HFF-Myc (cell line): ENCODE measurements around the gene HSFX4.
"Not testable (repeated sequence)": the region's sequence is repeated elsewhere in the genome, so short reads cannot be mapped to it uniquely, and the experiment has no call there.

Source experiments
- DNase-seq: peaks from one replicate; pipeline ENCODE4 v3.0.0-alpha.2; 2011; ENCODE audit warnings: low read depth; ENCODE audit errors: extremely low read depth
- H3K4me3 ChIP-seq: replicated peaks from 2 replicates; pipeline ENCODE4 v1.5.1; 2011; ENCODE audit warnings: low read depth, mild to moderate bottlenecking, control low read depth, low read length
- CTCF ChIP-seq: IDR thresholded peaks from 2 replicates; pipeline ENCODE4 v1.5.1; 2012; ENCODE audit warnings: mild to moderate bottlenecking, low read depth, low read length, control low read depth; ENCODE audit errors: missing control alignments

Gene HSFX4

GRCh38 chrX:149909324-149910177 lies 19.8 kb upstream of the HSFX4 start:
- TF ChIP-seq CTCF, result no peak
- DNase-seq, result no peak
- no peak overlapping the region for H3K4me3 ChIP-seq

DNA sequence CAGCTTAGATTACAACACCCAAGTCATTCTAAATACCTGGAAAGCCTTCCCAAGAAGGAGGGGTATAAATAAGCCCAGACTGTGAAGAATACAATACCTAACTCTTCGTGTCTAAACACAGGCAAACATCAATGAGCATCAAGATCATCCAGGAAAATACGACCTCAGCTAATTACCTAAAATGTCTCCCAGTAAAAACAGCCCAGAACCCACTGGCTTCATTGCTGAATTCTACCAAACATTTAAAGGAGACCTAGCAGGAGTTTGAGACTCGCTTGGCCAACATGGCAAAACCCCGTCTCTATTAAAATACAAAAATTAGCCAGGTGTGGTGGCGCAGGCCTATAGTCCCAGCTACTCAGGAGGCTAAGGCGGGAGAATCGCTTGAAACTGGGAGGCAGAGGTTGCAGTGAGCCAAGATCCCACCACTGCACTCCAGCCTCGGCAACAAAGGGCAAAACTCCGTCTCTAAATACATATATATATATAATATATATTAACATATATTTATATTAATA lies 19.1 kb upstream of the HSFX4 start:
- no peak for TF ChIP-seq CTCF
- no peak overlapping the region for H3K4me3 ChIP-seq
- no peak for DNase-seq

GRCh38 chrX:149916745-149917392 lies 12.5 kb upstream of the HSFX4 start:
- no peak for TF ChIP-seq CTCF
- no peak overlapping the region for H3K4me3 ChIP-seq
- no peak for DNase-seq

- DNase-seq, result not testable (repeated sequence)
These were observed 5.5 kb upstream of the HSFX4 start for GRCh38 chrX:149923836-149924235.

DNA sequence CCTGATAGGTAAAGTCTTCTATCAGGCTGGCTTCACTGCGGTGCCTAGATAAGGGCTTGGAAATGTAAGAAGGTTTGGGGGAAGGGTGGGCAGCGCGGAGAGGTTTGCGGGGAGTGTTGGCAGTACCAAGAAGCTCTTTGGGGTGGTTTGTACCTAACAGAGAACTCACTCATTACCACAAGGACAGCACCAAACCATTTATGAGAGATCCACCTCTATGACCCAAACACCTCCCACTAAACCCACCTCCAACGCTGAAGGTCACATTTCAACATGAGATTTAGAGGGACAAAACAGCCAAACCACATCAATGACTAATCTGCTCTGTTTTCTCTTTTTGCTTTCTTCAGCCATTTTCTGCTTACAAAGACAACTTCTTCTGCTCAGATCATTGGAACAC lies 4.9 kb upstream of the HSFX4 start:
- not testable (repeated sequence) for H3K4me3 ChIP-seq, DNase-seq

More at GRCh38 chrX:149923836-149924235, 5.5 kb upstream of the HSFX4 start:
- H3K4me3 ChIP-seq, result not testable (repeated sequence)

DNA sequence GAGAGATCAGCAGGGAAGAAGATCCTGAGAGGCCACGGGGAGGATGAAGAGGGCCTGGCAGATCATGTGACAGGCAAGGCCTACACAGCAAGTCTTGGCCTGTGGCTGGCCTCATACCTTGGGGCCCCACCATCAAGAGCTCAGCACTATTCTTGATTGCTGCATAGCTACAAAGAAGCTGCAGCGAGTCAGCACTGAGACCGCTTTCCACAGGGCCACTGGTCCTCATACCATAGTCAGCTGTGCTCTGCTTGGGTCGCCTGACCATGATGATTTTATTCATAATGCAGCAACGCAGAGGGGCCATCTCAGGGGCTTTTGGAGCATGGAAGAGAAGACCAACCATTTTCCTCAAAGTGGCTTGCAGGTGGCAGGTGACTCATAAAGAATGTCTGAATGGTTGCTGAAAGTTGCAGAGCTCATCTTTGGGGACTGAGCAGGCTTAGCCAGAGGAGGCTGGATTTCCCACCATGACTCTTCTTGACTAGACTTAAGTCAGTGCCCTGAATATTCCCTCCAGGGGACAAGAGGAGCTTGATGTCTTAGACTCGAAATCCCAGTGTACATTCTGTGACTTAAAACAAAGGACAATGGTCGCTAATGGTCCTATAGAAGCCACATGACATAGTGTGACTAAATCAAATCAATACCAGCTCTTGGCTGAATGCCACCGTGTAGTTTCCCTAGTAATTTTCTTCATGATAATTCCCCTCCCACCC lies 2.0 kb upstream of the HSFX4 start:
- H3K4me3 ChIP-seq, DNase-seq: not testable (repeated sequence)

- not testable (repeated sequence) for DNase-seq, H3K4me3 ChIP-seq
These were observed 1.5 kb upstream of the HSFX4 start for GRCh38 chrX:149927964-149928258.

- DNase-seq, H3K4me3 ChIP-seq: not testable (repeated sequence)
These were observed 738 bp upstream of the HSFX4 start for GRCh38 chrX:149928635-149929034.

DNA sequence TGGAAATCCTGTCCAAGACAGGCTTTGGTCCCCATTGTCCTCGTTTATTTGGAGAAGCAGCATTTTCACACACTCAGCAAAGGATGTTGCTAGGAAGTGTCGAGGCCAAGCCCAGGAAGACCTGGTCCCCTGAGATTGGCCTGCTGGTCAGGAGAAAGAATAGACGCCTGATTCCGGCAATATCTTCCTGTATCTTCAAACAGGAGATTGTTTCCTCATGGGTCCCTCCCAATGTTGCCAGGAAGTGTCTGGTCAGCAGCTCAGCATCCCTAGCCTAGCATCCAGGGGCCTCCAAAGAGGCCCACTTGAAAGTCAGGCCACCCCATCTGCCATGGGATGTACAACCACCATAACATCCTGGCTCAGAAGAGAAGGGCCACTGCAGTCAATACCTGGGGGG lies 2.0 kb downstream of the HSFX4 start:
- DNase-seq, H3K4me3 ChIP-seq: not testable (repeated sequence)

DNA sequence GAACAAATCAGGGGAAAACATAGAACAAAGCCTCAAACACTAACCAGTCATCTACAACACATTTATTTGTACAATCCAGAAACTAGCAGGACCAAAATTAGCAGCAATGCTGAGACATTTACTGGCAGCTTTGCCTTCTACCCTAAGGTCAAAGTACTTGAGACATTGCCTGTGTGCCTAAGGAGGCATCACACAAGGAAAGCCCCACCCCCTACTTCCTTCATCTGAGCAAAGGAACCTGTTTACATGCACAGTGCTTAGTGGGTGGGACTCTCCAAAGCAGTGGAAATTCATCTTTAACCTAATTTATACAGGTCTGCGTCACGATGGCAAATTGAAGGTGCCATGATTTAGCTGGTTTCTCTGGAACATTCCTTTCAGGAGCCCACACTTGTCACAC lies 2.8 kb downstream of the HSFX4 start:
- not testable (repeated sequence) for H3K4me3 ChIP-seq, DNase-seq

DNA sequence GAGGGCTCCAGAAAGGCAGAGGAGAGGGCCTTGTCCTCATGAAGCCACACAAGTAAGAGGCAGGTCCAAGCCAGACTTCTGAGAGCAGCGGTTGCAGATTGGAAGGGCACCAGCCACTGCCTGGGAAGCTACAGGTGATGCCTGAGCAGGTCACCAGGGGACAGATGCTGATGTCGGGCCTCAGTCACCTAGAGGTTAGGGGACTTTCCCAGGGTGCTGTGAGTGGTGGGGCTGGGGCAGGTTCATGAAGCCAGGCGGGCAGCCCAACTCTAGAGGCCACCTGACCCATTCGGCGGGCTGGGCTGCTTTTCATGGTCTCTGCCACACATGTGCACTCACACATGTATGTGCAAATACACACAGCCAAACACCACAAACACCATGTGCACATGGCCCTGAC lies 3.6 kb downstream of the HSFX4 start:
- not testable (repeated sequence) for DNase-seq, H3K4me3 ChIP-seq

GRCh38 chrX:149933547-149933946 lies 4.2 kb downstream of the HSFX4 start:
- not testable (repeated sequence) for DNase-seq, H3K4me3 ChIP-seq

- not testable (repeated sequence) for DNase-seq
- H3K4me3 ChIP-seq, result peak overlapping the region; percentile 88
These were observed 8.0 kb downstream of the HSFX4 start for GRCh38 chrX:149937328-149937727.
